ENCODE data around the gene MIER3.
A peak's percentile ranks its signal among the peaks of the same experiment; 100 is the strongest.
"Not testable (repeated sequence)": the region's sequence is repeated elsewhere in the genome, so short reads cannot be mapped to it uniquely, and the experiment has no call there.

The MIER3 gene

GRCh38 chr5:56951946-56952691 lies at the start of gene MIER3:
TSS of gene MIER3 (minus strand) at chr5:56952123. CDS start at chr5:56952102, 21 bp downstream.
- DNase-seq (ENCODE audit: low spot score), result peak; percentile 97

- no peak for DNase-seq (ENCODE audit: low spot score)
These were observed 43.7 kb upstream of the MIER3 start for GRCh38 chr5:56995596-56995995.

GRCh38 chr5:56993241-56993640 lies 41.3 kb upstream of the MIER3 start:
- DNase-seq (ENCODE audit: low spot score), result no peak

- no peak for DNase-seq (ENCODE audit: low spot score)
These were observed 37.8 kb upstream of the MIER3 start for GRCh38 chr5:56989676-56990075.

- no peak for DNase-seq (ENCODE audit: low spot score)
These were observed 36.6 kb upstream of the MIER3 start for GRCh38 chr5:56988490-56988889.

GRCh38 chr5:56987171-56987570 lies 35.2 kb upstream of the MIER3 start:
- DNase-seq (ENCODE audit: low spot score), result no peak

- no peak for DNase-seq (ENCODE audit: low spot score)
These were observed 34.7 kb upstream of the MIER3 start for GRCh38 chr5:56986626-56986947.

- no peak for DNase-seq (ENCODE audit: low spot score)
These were observed 34.2 kb upstream of the MIER3 start for GRCh38 chr5:56985936-56986625.

GRCh38 chr5:56984445-56984844 lies 32.5 kb upstream of the MIER3 start:
- DNase-seq (ENCODE audit: low spot score), result no peak

GRCh38 chr5:56983593-56984361 lies 31.9 kb upstream of the MIER3 start:
- DNase-seq (ENCODE audit: low spot score), result no peak

GRCh38 chr5:56981548-56982315 lies 29.8 kb upstream of the MIER3 start:
- no peak for DNase-seq (ENCODE audit: low spot score)

- DNase-seq (ENCODE audit: low spot score), result no peak
These were observed 28.0 kb upstream of the MIER3 start for GRCh38 chr5:56979968-56980367.

- DNase-seq (ENCODE audit: low spot score), result not testable (repeated sequence)
These were observed 27.6 kb upstream of the MIER3 start for GRCh38 chr5:56979526-56979925.

- no peak for DNase-seq (ENCODE audit: low spot score)
These were observed 25.9 kb upstream of the MIER3 start for GRCh38 chr5:56977822-56978221.

GRCh38 chr5:56977021-56977420 lies 25.1 kb upstream of the MIER3 start:
- DNase-seq (ENCODE audit: low spot score), result no peak

- DNase-seq (ENCODE audit: low spot score), result no peak
These were observed 22.3 kb upstream of the MIER3 start for GRCh38 chr5:56974241-56974640.

- no peak for DNase-seq (ENCODE audit: low spot score)
These were observed 21.6 kb upstream of the MIER3 start for GRCh38 chr5:56973473-56973872.

GRCh38 chr5:56971275-56971674 lies 19.4 kb upstream of the MIER3 start:
- DNase-seq (ENCODE audit: low spot score), result no peak

GRCh38 chr5:56964173-56964572 lies 12.2 kb upstream of the MIER3 start:
- DNase-seq (ENCODE audit: low spot score), result no peak

- DNase-seq (ENCODE audit: low spot score), result no peak
These were observed 11.3 kb upstream of the MIER3 start for GRCh38 chr5:56963246-56963645.

- no peak for DNase-seq (ENCODE audit: low spot score)
These were observed 10.4 kb upstream of the MIER3 start for GRCh38 chr5:56962286-56962685.

- DNase-seq (ENCODE audit: low spot score), result no peak
These were observed 9.8 kb upstream of the MIER3 start for GRCh38 chr5:56961746-56962145.

Measured in D341Med (cell line).